Heart left ventricle (tissue), 13 donors: ENCODE data around the gene RRP8.

Source experiments
- POLR2A ChIP-seq, 2 donors: fragments of 450-650 bp; IDR thresholded peaks; one replicate each; pipeline ENCODE4 v1.6.1; 2017; ENCODE audit warnings: antibody characterized with exemption in 2 of 2, mild to moderate bottlenecking in 2 of 2, moderate library complexity in 2 of 2
- TF ChIP-seq, protein P1 (sequence below), 12 donors: fragments of 200-600 bp; sonication (generic) in 4 of 12; IDR thresholded peaks; one replicate each; pipeline versions ENCODE4 v1.5.0 to v1.8.0; 2018 to 2022; ENCODE audit warnings: antibody characterized with exemption in 12 of 12, mild to moderate bottlenecking in 5 of 12
- donor health status: ischemic (EF 13 %, LVEDD 7.1; RV severe dilation, severe dysfunction).
- donor health status: DM: no; HTN: yes; CAD: no.
- donor health status: DM: no; HTN: no; CAD: no.
- donor health status: ischemic (EF 25% LVEDD 6.9; RV normal size, moderate dysfunction).
- donor health status: ischemic (EF 25% LVEDD 5.7; RV mildly dilated, moderate dysfunction).
- donor health status: ischemic (EF 35%, LVEDD 5.7; RV mildly dilated, moderate dysfunction).
- donor health status: nonischemic (EF 11% LVEDD 7.7; RV severe dilation, severe dysfunction).
- donor health status: DM: yes; HTN: yes; CAD: no.
- donor health status: PGD.
- donor health status: ischemic (EF 29% LVEDD 5.4; RV normal size, mild dysfunction).
- donor health status: nonischemic (EF 23%, LVEDD 6.1; RV moderate dilation, normal function).

DNA sequence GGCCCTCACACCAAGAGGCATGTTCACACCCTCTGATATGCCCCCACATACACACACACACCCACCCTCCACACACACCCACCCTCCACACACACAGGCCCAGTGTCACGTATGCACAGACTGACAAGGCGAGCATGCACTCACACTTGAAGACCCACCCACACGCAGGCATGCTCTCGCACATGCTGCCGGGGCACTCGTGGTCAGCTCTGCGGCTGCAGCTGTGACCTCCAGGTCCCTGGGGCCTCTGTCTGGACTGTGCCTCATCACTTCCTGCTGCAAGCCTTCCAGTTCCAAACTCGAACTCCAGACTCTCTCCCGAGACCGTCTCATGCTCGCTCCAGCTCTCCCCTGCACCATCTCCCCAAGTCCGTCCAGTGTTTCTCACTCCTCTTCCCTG lies 42.7 kb upstream of the RRP8 start:
- TF ChIP-seq, protein P1, sequence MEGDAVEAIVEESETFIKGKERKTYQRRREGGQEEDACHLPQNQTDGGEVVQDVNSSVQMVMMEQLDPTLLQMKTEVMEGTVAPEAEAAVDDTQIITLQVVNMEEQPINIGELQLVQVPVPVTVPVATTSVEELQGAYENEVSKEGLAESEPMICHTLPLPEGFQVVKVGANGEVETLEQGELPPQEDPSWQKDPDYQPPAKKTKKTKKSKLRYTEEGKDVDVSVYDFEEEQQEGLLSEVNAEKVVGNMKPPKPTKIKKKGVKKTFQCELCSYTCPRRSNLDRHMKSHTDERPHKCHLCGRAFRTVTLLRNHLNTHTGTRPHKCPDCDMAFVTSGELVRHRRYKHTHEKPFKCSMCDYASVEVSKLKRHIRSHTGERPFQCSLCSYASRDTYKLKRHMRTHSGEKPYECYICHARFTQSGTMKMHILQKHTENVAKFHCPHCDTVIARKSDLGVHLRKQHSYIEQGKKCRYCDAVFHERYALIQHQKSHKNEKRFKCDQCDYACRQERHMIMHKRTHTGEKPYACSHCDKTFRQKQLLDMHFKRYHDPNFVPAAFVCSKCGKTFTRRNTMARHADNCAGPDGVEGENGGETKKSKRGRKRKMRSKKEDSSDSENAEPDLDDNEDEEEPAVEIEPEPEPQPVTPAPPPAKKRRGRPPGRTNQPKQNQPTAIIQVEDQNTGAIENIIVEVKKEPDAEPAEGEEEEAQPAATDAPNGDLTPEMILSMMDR (IDR thresholded peaks at IDR 0.05) = no peak
- no peak for TF ChIP-seq POLR2A (IDR thresholded peaks at IDR 0.05)
